Natural killer cell (primary cell): ENCODE data around the gene YPEL5. TPM values are rescaled to one million over a fixed set of nuclear protein-coding genes. Genes with fewer than 3 reads are reported as not detected.

ENCODE experiments used
- ATAC-seq, 3 donors: fragments of 150-1000 bp in 2 of 3; fragments of 200-7000 bp in 1 of 3; cut with Tn5 transposase; 1 replicate in 1 of 3; 2 replicates in 2 of 3; pipeline ENCODE4 v1.10.0; 2021; ENCODE audit warnings: mild to moderate bottlenecking in 2 of 3, moderate library complexity in 2 of 3
- DNase-seq, 2 donors: peaks; one replicate each; pipeline versions ENCODE4 v3.0.0 to v3.0.0-alpha.2; 2013 to 2021; ENCODE audit warnings: mixed read lengths in 1 of 2
- H3K27ac ChIP-seq: one replicate; pipeline ENCODE4 v1.5.1; 2013; ENCODE audit warnings: mild to moderate bottlenecking, low read length
- H3K27me3 ChIP-seq: one replicate; pipeline ENCODE4 v1.6.1; 2013; ENCODE audit warnings: low read length; ENCODE audit not compliant: control insufficient read depth, insufficient read depth
- H3K36me3 ChIP-seq: one replicate; pipeline ENCODE4 v1.6.1; 2013; ENCODE audit warnings: low read length; ENCODE audit not compliant: control insufficient read depth, insufficient read depth
- H3K4me1 ChIP-seq: one replicate; pipeline ENCODE4 v1.6.1; 2013; ENCODE audit warnings: low read length; ENCODE audit not compliant: control insufficient read depth, insufficient read depth
- H3K4me3 ChIP-seq: one replicate; pipeline ENCODE4 v1.5.1; 2013; ENCODE audit warnings: low read length
- H3K9me3 ChIP-seq: one replicate; pipeline ENCODE4 v1.6.1; 2013; ENCODE audit warnings: low read length; ENCODE audit not compliant: control insufficient read depth, insufficient read depth
- H3K27ac Mint-ChIP-seq, 2 donors: one replicate each; pipeline ENCODE4 v1.8.0; 2022; ENCODE audit warnings: mild to moderate bottlenecking in 2 of 2, mixed read lengths in 2 of 2, moderate library complexity in 1 of 2
- H3K27me3 Mint-ChIP-seq, 2 donors: one replicate each; pipeline ENCODE4 v1.8.0; 2022; ENCODE audit warnings: low read depth in 2 of 2, mixed read lengths in 2 of 2
- H3K36me3 Mint-ChIP-seq: one replicate; pipeline ENCODE4 v1.8.0; 2022; ENCODE audit warnings: mixed read lengths
- H3K4me1 Mint-ChIP-seq, 2 donors: one replicate each; pipeline ENCODE4 v1.8.0; 2022; ENCODE audit warnings: mixed read lengths in 2 of 2
- H3K4me3 Mint-ChIP-seq: one replicate; pipeline ENCODE4 v1.8.0; 2022; ENCODE audit warnings: mild to moderate bottlenecking, moderate library complexity, mixed read lengths
- H3K9me3 Mint-ChIP-seq, 2 donors: one replicate each; pipeline ENCODE4 v1.8.0; 2022; ENCODE audit warnings: mixed read lengths in 2 of 2
- WGBS: methylation state at CpG from one replicate; pipeline ENCODE4 v1.1.7; 2013; ENCODE audit warnings: missing lambda C conversion rate; ENCODE audit not compliant: insufficient coverage; 5-methylcytosine and 5-hydroxymethylcytosine counted together
- intact Hi-C: fragments of 100-400 bp; cut with micrococcal nuclease; formaldehyde crosslinking; loops from one replicate; pipeline ENCODE4 v1.14.2; 2022
- total RNA-seq, 4 donors: library from RNA; stranded (reverse); fragments of 120-200 nt in 1 of 4; gene quantifications; one replicate each; pipeline versions ENCODE4 v1.2.3 to v1.2.4, GENCODE V29; 2013 to 2022
- TF ChIP-seq, protein P1 (sequence below): fragments of 200-600 bp; IDR thresholded peaks from one replicate; pipeline ENCODE4 v1.8.0; 2022; ENCODE audit warnings: antibody characterized with exemption

YPEL5 gene
- total RNA-seq, 3 donors from 2014 or later (not counting 1 experiment from before 2014, with no cell fraction given), result 569 to 1,094 (median 800) TPM

DNA sequence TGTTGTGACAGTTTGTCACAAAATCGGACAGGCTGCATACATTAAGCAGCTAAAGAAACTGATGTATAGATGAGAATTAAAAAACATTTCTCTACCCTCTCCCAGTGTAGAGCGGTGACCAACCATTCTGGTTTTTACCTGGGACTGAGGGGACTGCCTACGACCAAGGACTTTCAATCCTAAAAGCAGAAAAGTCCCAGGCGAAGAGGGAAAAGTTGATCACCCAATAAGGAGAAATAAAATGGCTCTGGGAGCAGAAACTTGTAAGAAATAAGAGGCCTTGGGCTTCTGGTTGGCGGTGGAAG lies 30.9 kb upstream of the YPEL5 start:
- no peaks in the 10 kb centered on the region for H3K9me3 Mint-ChIP-seq
- intact Hi-C loops, result loop anchor here (1.0 kb wide), 1 partner anchor 25 kb away; no protein-coding TSS in a partner anchor
- H3K27ac ChIP-seq, result no peak overlapping the region
- peaks cover 2 to 5% of the 10 kb centered on the region in 2 donors for H3K27me3 Mint-ChIP-seq
- H3K4me1 ChIP-seq, result no peaks in the 10 kb centered on the region
- H3K4me3 Mint-ChIP-seq, result no peak overlapping the region
- TF ChIP-seq, protein P1, sequence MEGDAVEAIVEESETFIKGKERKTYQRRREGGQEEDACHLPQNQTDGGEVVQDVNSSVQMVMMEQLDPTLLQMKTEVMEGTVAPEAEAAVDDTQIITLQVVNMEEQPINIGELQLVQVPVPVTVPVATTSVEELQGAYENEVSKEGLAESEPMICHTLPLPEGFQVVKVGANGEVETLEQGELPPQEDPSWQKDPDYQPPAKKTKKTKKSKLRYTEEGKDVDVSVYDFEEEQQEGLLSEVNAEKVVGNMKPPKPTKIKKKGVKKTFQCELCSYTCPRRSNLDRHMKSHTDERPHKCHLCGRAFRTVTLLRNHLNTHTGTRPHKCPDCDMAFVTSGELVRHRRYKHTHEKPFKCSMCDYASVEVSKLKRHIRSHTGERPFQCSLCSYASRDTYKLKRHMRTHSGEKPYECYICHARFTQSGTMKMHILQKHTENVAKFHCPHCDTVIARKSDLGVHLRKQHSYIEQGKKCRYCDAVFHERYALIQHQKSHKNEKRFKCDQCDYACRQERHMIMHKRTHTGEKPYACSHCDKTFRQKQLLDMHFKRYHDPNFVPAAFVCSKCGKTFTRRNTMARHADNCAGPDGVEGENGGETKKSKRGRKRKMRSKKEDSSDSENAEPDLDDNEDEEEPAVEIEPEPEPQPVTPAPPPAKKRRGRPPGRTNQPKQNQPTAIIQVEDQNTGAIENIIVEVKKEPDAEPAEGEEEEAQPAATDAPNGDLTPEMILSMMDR, result no peak
- H3K27ac Mint-ChIP-seq, result no peak overlapping the region
- ATAC-seq (no peak), DNase-seq (no peak)
- no peaks in the 10 kb centered on the region for H3K36me3 ChIP-seq
- no peak overlapping the region for H3K4me3 ChIP-seq
- 81% methylated on average over 4 of the region's 5 CpGs for WGBS
- no peaks in the 10 kb centered on the region for H3K36me3 Mint-ChIP-seq
- H3K4me1 Mint-ChIP-seq, result peaks cover 6% of the 10 kb centered on the region in 2 donors
- H3K27me3 ChIP-seq, result peaks cover 2% of the 10 kb centered on the region
- H3K9me3 ChIP-seq, result no peaks in the 10 kb centered on the region

DNA sequence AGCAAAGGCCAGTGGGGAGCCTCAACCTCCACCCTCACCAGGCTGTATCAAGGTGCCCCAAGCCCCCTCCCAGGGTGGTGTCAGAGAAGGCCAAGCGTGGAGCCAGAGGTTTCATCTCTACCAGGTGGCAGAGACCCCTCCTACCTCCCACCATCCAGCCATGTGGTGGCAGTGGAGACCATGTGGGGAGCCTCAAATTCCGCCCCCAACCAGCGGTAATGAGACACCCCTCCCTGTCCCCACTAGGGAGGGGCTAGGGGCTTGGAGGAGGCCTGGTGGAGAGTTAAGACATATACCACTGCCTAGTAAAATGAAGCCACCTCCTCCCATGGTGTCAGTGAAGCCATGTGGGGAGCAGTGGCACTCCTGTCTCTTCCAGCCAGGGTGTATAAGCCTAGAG lies 24.4 kb upstream of the YPEL5 start:
- Mint-ChIP-seq H3K27ac (no peak overlapping the region), H3K27me3 (peaks cover 9 to 37% of the 10 kb centered on the region in 2 donors), H3K36me3 (no peaks in the 10 kb centered on the region), H3K4me3 (no peak overlapping the region), H3K4me1 (no peaks in the 10 kb centered on the region), H3K9me3 (no peaks in the 10 kb centered on the region)
- 75% methylated on average over 1 of the region's 3 CpGs for WGBS
- no peak for DNase-seq
- ATAC-seq, result no peak
- Histone ChIP-seq H3K27ac (no peak overlapping the region), H3K9me3 (no peaks in the 10 kb centered on the region), H3K4me3 (no peak overlapping the region), H3K36me3 (no peaks in the 10 kb centered on the region), H3K27me3 (peaks cover 2% of the 10 kb centered on the region), H3K4me1 (no peaks in the 10 kb centered on the region)
- TF ChIP-seq, protein P1, result no peak
- intact Hi-C loops, result no loop called here

DNA sequence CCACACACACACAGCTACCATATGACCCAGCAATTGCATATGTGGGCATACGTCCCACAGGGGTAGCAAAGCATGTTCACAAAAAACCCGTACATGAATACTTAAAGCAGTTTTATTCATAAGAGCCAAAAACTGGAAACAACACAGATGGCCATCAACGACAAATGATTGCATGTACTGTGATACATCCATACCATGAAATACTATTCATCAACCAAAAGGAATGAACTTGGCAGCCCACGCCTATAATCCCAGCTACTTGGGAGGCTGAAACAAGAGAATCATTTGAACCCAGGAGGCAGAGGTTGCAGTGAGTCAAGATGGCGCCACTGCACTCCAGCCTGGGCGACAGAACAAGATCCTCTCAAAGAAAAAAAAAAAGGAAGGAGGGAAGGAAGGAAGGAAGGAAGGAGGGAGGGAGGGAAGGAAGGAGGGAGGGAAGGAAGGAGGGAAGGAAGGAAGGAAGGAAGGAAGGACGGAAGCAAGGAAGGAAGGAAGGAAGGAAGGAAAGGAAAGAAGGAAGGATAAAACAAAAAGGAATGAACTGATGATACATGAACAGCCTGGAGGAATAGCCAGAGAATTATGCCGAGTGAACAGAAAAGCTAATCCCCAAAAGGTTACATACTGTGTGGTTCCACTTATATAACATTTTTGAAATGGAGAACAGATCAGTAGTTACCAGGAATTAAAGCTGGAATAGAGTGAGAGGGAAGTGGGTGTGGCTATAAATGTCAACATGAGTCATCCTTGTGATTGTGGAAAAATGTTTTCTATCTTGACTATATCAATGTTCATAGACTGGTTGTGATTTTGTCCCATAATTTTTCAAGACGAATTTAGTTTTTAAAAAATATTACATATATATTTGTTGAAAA lies 19.6 kb upstream of the YPEL5 start:
- Histone ChIP-seq H3K27me3 (no peaks in the 10 kb centered on the region), H3K4me3 (no peak overlapping the region), H3K27ac (no peak overlapping the region), H3K4me1 (no peaks in the 10 kb centered on the region), H3K9me3 (no peaks in the 10 kb centered on the region), H3K36me3 (no peaks in the 10 kb centered on the region)
- WGBS, result 95% methylated on average over 7 of the region's 9 CpGs
- no peak for ATAC-seq
- no peak overlapping the region for H3K4me3 Mint-ChIP-seq
- no peak overlapping the region for H3K27ac Mint-ChIP-seq
- no peaks in the 10 kb centered on the region for H3K4me1 Mint-ChIP-seq
- intact Hi-C loops, result no loop called here
- no peaks in the 10 kb centered on the region for H3K9me3 Mint-ChIP-seq
- no peak for DNase-seq
- H3K27me3 Mint-ChIP-seq, result peaks cover 12 to 32% of the 10 kb centered on the region in 2 donors
- TF ChIP-seq, protein P1, result no peak
- no peaks in the 10 kb centered on the region for H3K36me3 Mint-ChIP-seq
